ENCODE data around the gene CSNK1D. TPM values are rescaled to one million over a fixed set of nuclear protein-coding genes. Genes with fewer than 3 reads are reported as not detected.

Gene CSNK1D
- total and polyA plus RNA-seq, 4 donors: 35.2 to 144 (median 89.1) TPM

DNA sequence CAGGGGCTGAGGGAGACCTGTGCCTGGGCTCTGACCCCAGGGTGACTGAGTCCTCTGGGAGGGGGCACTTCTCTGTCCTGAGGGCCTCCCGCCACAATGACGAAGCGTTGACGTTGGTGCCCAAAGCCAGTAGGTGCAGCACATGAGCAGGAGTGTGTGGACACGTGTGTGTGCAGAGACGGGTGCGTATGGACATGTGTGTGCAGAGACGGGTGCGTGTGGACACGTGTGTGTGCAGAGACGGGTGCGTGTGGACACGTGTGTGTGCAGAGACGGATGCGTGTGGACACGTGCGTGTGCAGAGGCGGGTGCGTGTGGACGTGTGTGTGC, 44.6 kb upstream of the CSNK1D start:
- no peak for DNase-seq (ENCODE audit: low read depth in 4 of 6, low spot score in 6 of 6)
- Histone ChIP-seq H3K9me3 (ENCODE audit: control insufficient read depth, insufficient read depth, low read length) (no peaks in the 10 kb centered on the region), H3K4me1 (ENCODE audit: control insufficient read depth, insufficient read depth, low read length) (peaks cover 15% of the 10 kb centered on the region), H3K27ac (ENCODE audit: low read depth, low read length) (no peak overlapping the region), H3K36me3 (ENCODE audit: control insufficient read depth, insufficient read depth, low read length) (no peaks in the 10 kb centered on the region), H3K4me3 (ENCODE audit: low read depth, low read length) (no peak overlapping the region), H3K27me3 (ENCODE audit: control insufficient read depth, insufficient read depth, low read length) (peaks cover 9% of the 10 kb centered on the region)
- WGBS (ENCODE audit: insufficient coverage): 98% methylated on average over 20 of the region's 20 CpGs

DNA sequence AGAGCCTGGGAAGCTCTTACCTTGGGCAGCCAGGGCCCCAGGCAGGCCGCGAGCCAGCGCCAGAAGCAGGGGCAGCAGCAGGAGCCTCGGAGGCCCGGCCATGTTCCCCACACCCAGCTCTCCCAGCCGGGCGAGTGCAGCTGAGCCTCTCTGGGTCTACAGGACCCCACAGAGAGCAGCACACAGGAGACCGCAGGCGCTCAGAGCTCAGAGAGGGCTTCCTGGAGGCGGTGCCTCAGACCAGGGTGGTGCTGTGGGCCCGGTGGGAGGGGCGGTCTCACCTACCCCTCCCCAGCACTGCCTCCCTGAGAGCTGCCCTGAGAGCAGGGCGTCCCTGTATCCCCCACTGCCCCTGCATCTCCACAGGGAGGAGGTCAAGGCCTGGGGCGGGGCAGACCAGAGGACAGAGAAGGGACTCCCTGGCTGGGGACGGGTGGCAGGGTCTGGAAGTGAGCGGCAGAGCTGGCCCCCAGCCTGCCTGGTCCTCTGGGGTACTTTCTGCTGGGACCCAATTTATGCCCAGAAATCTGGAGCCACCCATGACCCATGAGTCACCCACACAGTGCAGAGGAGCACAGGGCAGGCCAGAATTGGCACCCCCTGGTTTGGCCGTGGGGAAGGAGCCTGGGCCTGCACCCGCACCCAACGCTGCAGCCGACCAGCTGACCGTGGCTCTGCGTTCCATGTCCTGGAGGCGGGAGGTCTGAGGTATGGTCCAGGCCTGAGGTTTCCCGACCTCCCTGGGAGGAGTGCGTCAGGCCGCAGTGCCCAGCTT, 44.1 kb upstream of the CSNK1D start, which contains the start of gene CD7:
Gene CD7 (minus strand): TSS at position 215 of the 775 bp plus-strand sequence. CDS start 113 bp downstream, at position 102.
- Histone ChIP-seq H3K4me1 (ENCODE audit: control insufficient read depth, insufficient read depth, low read length) (peaks cover 15% of the 10 kb centered on the region), H3K4me3 (ENCODE audit: low read depth, low read length) (no peak within 1 kb of the TSS), H3K27me3 (ENCODE audit: control insufficient read depth, insufficient read depth, low read length) (peaks cover 9% of the 10 kb centered on the region), H3K36me3 (ENCODE audit: control insufficient read depth, insufficient read depth, low read length) (no peaks in the 10 kb centered on the region), H3K9me3 (ENCODE audit: control insufficient read depth, insufficient read depth, low read length) (no peaks in the 10 kb centered on the region), H3K27ac (ENCODE audit: low read depth, low read length) (no peak within 1 kb of the TSS)
- DNase-seq (ENCODE audit: low read depth in 4 of 6, low spot score in 6 of 6): no peak
- 73% methylated on average over 23 of the region's 26 CpGs for WGBS (ENCODE audit: insufficient coverage)

DNA sequence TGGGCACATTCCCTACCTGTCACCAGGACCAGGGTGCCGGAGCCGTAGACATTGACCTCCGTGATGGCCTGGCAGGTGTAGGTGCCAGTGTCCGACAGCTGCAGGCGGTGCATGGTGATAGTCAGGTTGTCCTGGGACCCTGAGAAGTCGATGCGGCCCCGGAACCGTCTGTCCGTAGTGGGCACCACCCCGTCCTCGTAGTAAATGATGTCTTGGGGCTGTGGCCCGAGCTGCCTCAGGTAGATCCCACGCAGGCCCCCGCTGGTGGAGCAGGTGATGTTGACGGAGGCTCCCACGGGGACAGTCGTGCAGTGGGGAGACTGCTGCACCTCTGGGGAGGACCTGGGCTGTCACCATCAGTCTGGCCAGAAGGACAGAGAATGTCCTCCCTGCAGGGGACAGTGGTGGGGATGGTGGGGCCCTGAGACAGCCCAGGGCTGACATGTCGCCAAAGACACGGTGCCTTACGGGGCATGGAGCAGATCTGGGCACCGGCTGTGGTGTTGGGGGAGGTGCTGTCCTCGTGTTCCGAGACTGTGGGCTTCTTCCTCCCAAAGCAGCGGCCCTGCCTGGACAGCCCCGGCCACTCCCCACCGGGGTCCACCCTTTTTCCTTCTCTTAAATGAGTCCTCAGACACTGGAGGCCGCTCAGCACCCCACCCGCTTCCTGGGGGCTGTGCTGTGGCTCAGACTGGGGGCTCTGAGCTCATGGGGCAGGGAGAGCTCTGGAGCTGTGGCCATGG, 43.3 kb upstream of the CSNK1D start:
- H3K36me3 ChIP-seq (ENCODE audit: control insufficient read depth, insufficient read depth, low read length): no peaks in the 10 kb centered on the region
- WGBS (ENCODE audit: insufficient coverage): 79% methylated on average over 29 of the region's 29 CpGs
- no peaks in the 10 kb centered on the region for H3K9me3 ChIP-seq (ENCODE audit: control insufficient read depth, insufficient read depth, low read length)
- no peak for DNase-seq (ENCODE audit: low read depth in 4 of 6, low spot score in 6 of 6)
- peaks cover 15% of the 10 kb centered on the region for H3K4me1 ChIP-seq (ENCODE audit: control insufficient read depth, insufficient read depth, low read length)
- H3K27me3 ChIP-seq (ENCODE audit: control insufficient read depth, insufficient read depth, low read length): peaks cover 9% of the 10 kb centered on the region
- no peak overlapping the region for H3K4me3 ChIP-seq (ENCODE audit: low read depth, low read length)
- no peak overlapping the region for H3K27ac ChIP-seq (ENCODE audit: low read depth, low read length)

DNA sequence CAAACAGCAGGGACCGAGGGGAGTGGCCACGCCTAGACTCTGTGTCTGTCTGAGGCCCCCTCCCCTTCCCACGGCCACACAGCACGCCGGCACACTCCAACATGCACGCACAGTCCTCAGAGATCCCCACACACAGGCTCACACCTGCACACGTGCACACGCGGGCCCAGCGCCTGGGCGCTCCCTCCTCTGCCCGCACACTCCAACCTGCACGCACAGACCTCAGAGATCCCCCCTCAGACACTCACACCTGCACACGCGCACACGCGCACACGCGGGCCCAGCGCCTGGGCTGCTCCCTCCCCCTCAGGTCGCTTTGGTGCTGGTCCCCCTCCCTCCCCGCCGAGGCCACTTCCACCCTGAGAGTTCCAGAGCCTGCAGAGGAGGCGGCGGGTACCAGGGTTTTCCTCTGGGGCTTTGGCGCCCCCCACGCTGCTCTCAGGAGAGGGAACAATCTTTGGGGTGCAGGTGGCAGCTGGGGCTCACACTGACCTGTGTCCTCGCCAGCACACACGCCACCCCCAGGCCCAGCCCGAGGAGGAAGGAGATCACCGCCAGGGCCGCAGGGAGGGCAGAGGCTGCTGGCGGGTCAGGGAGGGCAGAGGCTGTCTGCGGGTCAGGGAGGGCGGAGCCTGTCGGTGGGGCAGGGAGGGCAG, 42.3 kb upstream of the CSNK1D start:
- Histone ChIP-seq H3K27ac (ENCODE audit: low read depth, low read length) (no peak overlapping the region), H3K4me1 (ENCODE audit: control insufficient read depth, insufficient read depth, low read length) (peaks cover 12% of the 10 kb centered on the region), H3K27me3 (ENCODE audit: control insufficient read depth, insufficient read depth, low read length) (peaks cover 6% of the 10 kb centered on the region), H3K36me3 (ENCODE audit: control insufficient read depth, insufficient read depth, low read length) (no peaks in the 10 kb centered on the region), H3K4me3 (ENCODE audit: low read depth, low read length) (no peak overlapping the region), H3K9me3 (ENCODE audit: control insufficient read depth, insufficient read depth, low read length) (no peaks in the 10 kb centered on the region)
- WGBS (ENCODE audit: insufficient coverage): 23% methylated on average over 35 of the region's 36 CpGs
- peak in 1 of 6 donors; percentile 53 for DNase-seq (ENCODE audit: low read depth in 4 of 6, low spot score in 6 of 6)

DNA sequence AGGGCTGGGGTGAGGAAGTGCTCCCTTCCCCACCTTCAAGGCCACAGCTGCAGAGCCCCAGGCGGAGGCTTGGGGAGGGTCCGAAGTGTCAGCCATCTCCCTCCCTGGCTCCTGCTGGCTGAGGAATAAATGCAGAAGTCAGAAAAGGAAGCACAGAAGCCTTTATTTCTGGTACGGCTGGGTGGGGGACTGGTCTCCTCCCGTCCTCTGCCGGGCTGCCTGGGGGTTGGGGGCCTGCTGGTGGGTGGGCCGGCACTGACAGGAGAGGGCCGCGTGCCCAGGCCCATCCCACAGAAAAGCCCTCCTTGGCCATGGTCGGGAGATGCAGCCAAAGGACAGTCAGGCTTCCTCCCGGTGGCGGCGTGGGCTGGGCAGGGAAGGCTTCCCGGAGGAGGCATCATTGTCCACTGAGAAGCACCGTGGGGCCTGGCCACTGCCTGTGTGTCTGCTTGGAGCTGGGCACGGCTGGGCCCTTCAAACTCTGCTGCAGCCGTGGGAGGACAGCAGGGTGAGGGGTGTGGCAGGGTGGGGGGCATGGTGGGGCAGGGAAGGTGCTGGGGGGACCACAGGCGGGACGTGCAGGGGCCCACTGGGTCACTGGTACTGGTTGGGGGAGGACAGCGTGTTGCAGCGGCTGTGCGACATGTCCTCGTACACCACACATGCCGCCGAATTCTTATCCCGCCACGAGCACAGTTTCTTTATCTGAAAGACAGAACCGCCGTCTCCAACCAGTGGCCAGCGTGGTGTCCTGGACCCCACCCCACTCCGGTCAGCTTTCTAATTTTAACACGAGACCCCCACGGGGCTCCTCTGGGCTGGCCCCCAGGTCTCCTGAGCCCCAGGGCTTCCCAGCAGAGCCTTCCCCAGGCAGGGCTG, 41.5 kb upstream of the CSNK1D start:
- WGBS (ENCODE audit: insufficient coverage): 61% methylated on average over 30 of the region's 32 CpGs
- H3K36me3 ChIP-seq (ENCODE audit: control insufficient read depth, insufficient read depth, low read length): no peaks in the 10 kb centered on the region
- DNase-seq (ENCODE audit: low read depth in 4 of 6, low spot score in 6 of 6): no peak
- H3K27me3 ChIP-seq (ENCODE audit: control insufficient read depth, insufficient read depth, low read length): peaks cover 6% of the 10 kb centered on the region
- no peak overlapping the region for H3K4me3 ChIP-seq (ENCODE audit: low read depth, low read length)
- H3K27ac ChIP-seq (ENCODE audit: low read depth, low read length): no peak overlapping the region
- peaks cover 12% of the 10 kb centered on the region for H3K4me1 ChIP-seq (ENCODE audit: control insufficient read depth, insufficient read depth, low read length)
- no peaks in the 10 kb centered on the region for H3K9me3 ChIP-seq (ENCODE audit: control insufficient read depth, insufficient read depth, low read length)

DNA sequence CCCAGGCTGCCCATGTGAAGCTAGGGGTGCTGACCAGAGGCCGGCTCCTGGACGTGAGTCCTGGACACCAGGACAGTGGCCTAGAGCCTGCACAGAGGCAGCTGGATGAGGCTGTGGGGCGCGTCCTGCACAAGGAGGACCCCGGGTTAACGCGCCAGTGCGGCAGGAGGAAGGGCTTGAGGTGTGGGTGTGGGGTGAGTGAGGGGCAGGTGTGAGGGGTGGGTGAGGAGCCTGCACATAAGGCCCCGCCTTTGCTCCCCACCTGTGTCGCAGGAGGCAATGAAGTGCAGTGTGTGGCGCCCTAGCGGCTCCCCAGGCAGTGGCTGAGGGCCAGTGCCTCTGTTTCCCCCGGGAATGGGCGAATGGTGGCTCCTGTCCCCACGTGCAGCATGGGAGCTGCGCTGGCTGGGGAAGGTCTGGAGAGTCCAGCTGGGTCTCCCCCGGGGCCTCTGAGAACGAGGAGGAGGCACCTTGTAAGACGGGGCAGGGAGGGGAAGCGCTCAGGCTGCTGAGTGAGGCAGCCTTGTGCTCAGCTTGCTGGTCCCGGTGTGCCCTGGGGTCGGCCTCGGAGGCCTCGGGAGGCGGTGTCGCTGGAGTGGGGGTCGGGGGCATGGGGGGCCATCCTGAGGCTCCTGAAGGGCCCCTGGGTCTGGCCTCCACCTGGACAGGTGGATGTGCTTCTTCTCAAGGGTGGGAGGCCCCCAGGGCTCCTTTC, 40.7 kb upstream of the CSNK1D start:
- Histone ChIP-seq H3K36me3 (ENCODE audit: control insufficient read depth, insufficient read depth, low read length) (no peaks in the 10 kb centered on the region), H3K4me3 (ENCODE audit: low read depth, low read length) (no peak overlapping the region), H3K9me3 (ENCODE audit: control insufficient read depth, insufficient read depth, low read length) (no peaks in the 10 kb centered on the region), H3K27me3 (ENCODE audit: control insufficient read depth, insufficient read depth, low read length) (peaks cover 6% of the 10 kb centered on the region), H3K27ac (ENCODE audit: low read depth, low read length) (no peak overlapping the region), H3K4me1 (ENCODE audit: control insufficient read depth, insufficient read depth, low read length) (peaks cover 12% of the 10 kb centered on the region)
- WGBS (ENCODE audit: insufficient coverage): 83% methylated on average over 25 of the region's 27 CpGs
- no peak for DNase-seq (ENCODE audit: low read depth in 4 of 6, low spot score in 6 of 6)

DNA sequence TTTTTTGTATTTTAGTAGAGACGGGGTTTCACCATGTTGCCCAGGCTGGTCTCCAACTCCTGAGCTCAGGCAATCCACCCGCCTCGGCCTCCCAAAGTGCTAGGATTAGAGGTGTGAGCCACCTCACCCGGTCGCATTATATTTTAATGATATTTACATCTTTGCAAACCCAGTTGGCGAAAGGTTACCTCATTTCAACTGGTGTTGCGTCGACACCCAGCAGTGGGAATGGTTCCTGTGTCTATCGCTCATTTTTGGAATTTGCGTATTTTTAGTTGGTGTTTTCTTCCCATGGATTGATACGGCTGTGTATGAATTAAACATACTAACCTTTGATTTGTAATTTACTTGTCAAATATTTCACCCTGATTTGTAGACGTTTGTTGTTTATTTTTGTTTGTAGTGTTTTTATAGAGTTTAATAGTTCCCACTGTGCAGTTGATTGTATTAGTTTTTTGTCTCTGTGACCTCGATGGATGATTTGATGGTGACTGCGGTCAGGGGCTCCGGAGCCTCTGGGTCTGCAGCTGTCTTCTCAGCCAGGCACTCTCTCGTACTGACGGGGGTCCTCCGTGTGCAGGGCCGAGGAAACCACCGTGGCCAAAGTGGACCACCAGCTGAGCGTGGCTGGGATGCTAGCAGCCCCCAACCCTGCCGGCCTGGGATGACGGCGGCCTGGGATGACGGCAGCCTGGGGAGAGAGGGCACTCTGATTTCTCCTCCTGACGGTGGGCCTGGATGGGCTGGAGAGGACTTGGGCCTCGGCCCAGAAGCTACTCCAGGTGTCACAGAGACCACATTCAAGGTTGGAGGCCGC, 39.9 kb upstream of the CSNK1D start:
- Histone ChIP-seq H3K36me3 (ENCODE audit: control insufficient read depth, insufficient read depth, low read length) (no peaks in the 10 kb centered on the region), H3K4me1 (ENCODE audit: control insufficient read depth, insufficient read depth, low read length) (peaks cover 12% of the 10 kb centered on the region), H3K27me3 (ENCODE audit: control insufficient read depth, insufficient read depth, low read length) (peaks cover 6% of the 10 kb centered on the region), H3K9me3 (ENCODE audit: control insufficient read depth, insufficient read depth, low read length) (no peaks in the 10 kb centered on the region), H3K27ac (ENCODE audit: low read depth, low read length) (no peak overlapping the region), H3K4me3 (ENCODE audit: low read depth, low read length) (no peak overlapping the region)
- no peak for DNase-seq (ENCODE audit: low read depth in 4 of 6, low spot score in 6 of 6)
- WGBS (ENCODE audit: insufficient coverage): 60% methylated on average over 16 of the region's 28 CpGs

DNA sequence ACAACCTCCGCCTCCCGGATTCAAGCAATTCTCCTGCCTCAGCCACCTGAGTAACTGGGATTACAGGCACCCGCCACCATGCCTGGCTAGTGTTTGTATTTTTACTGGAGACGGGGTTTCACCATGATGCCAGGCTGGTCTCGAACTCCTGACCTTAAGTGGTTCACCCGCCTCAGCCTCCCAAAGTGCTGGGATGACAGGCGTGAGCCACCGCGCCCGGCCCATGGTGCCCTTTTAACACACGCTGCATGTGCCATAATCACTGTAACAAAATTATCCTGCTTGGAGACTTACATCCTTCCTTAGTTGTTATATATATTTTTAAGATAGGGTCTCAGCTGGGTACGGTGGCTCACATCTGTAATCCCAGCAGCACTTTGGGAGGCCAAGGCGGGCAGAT, 38.5 kb upstream of the CSNK1D start:
- no peaks in the 10 kb centered on the region for H3K9me3 ChIP-seq (ENCODE audit: control insufficient read depth, insufficient read depth, low read length)
- H3K27me3 ChIP-seq (ENCODE audit: control insufficient read depth, insufficient read depth, low read length): peaks cover 6% of the 10 kb centered on the region
- WGBS (ENCODE audit: insufficient coverage): 94% methylated on average over 4 of the region's 13 CpGs
- no peaks in the 10 kb centered on the region for H3K36me3 ChIP-seq (ENCODE audit: control insufficient read depth, insufficient read depth, low read length)
- H3K4me3 ChIP-seq (ENCODE audit: low read depth, low read length): no peak overlapping the region
- peaks cover 12% of the 10 kb centered on the region for H3K4me1 ChIP-seq (ENCODE audit: control insufficient read depth, insufficient read depth, low read length)
- no peak overlapping the region for H3K27ac ChIP-seq (ENCODE audit: low read depth, low read length)
- DNase-seq (ENCODE audit: low read depth in 4 of 6, low spot score in 6 of 6): no peak

All from spinal cord (tissue), 10 donors.